Measurements from ENCODE around the gene HOXA2.

HOXA2 gene

GRCh38 chr7:27138985-27139333, 36.5 kb upstream of the HOXA2 start:
- Histone ChIP-seq H3K36me3 (ENCODE audit: low read length) (no peaks in the 10 kb centered on the region), H3K27me3 (ENCODE audit: low read length) (no peaks in the 10 kb centered on the region), H2AFZ (ENCODE audit: low read depth, low read length, severe bottlenecking) (no peak overlapping the region), H3K4me3 (ENCODE audit: insufficient read depth, low read length, poor library complexity, severe bottlenecking) (no peak overlapping the region), H3K9me3 (ENCODE audit: insufficient read depth, low read length) (no peaks in the 10 kb centered on the region), H3K4me2 (ENCODE audit: low read depth, low read length, poor library complexity, severe bottlenecking) (no peak overlapping the region), H3F3A (ENCODE audit: insufficient read depth) (no peaks in the 10 kb centered on the region), H4K20me1 (ENCODE audit: low read depth, low read length) (no peaks in the 10 kb centered on the region), H3K9ac (ENCODE audit: low read length) (no peak overlapping the region), H3K79me2 (ENCODE audit: insufficient read depth, low read length) (no peaks in the 10 kb centered on the region), H3K27ac (ENCODE audit: low read depth, low read length) (no peak overlapping the region), H3K9me2 (replicated peaks; ENCODE audit: insufficient read depth, low read length) (no peaks in the 10 kb centered on the region)
- TF ChIP-seq CTCF (IDR thresholded peaks at IDR 0.05; ENCODE audit: insufficient read depth, low read length, poor library complexity, severe bottlenecking) (no peak), EZH2phosphoT487 (conservative IDR thresholded peaks at IDR 0.05; ENCODE audit: low read length) (no peak)

GRCh38 chr7:27138472-27138871, 36.0 kb upstream of the HOXA2 start:
- Histone ChIP-seq H3K4me3 (ENCODE audit: insufficient read depth, low read length, poor library complexity, severe bottlenecking) (no peak overlapping the region), H3K9me3 (ENCODE audit: insufficient read depth, low read length) (no peaks in the 10 kb centered on the region), H3K9me2 (replicated peaks; ENCODE audit: insufficient read depth, low read length) (no peaks in the 10 kb centered on the region), H3K9ac (ENCODE audit: low read length) (no peak overlapping the region), H3K27ac (ENCODE audit: low read depth, low read length) (no peak overlapping the region), H3K4me2 (ENCODE audit: low read depth, low read length, poor library complexity, severe bottlenecking) (no peak overlapping the region), H4K20me1 (ENCODE audit: low read depth, low read length) (no peaks in the 10 kb centered on the region), H3K79me2 (ENCODE audit: insufficient read depth, low read length) (no peaks in the 10 kb centered on the region), H3K27me3 (ENCODE audit: low read length) (no peaks in the 10 kb centered on the region), H3K36me3 (ENCODE audit: low read length) (no peaks in the 10 kb centered on the region), H3F3A (ENCODE audit: insufficient read depth) (no peaks in the 10 kb centered on the region), H2AFZ (ENCODE audit: low read depth, low read length, severe bottlenecking) (no peak overlapping the region)
- TF ChIP-seq EZH2phosphoT487 (conservative IDR thresholded peaks at IDR 0.05; ENCODE audit: low read length): no peak
- TF ChIP-seq CTCF (IDR thresholded peaks at IDR 0.05; ENCODE audit: insufficient read depth, low read length, poor library complexity, severe bottlenecking): no peak

GRCh38 chr7:27137640-27138315, 35.3 kb upstream of the HOXA2 start:
- no peaks in the 10 kb centered on the region for H3K79me2 ChIP-seq (ENCODE audit: insufficient read depth, low read length)
- H3F3A ChIP-seq (ENCODE audit: insufficient read depth): no peaks in the 10 kb centered on the region; the same call in 1 of the 2 replicates
- H4K20me1 ChIP-seq (ENCODE audit: low read depth, low read length): no peaks in the 10 kb centered on the region
- no peaks in the 10 kb centered on the region for H3K36me3 ChIP-seq (ENCODE audit: low read length)
- H3K27me3 ChIP-seq (ENCODE audit: low read length): no peaks in the 10 kb centered on the region
- no peak overlapping the region for H3K9ac ChIP-seq (ENCODE audit: low read length)
- H2AFZ ChIP-seq (ENCODE audit: low read depth, low read length, severe bottlenecking): no peak overlapping the region
- TF ChIP-seq CTCF (IDR thresholded peaks at IDR 0.05; ENCODE audit: insufficient read depth, low read length, poor library complexity, severe bottlenecking) (no peak), EZH2phosphoT487 (conservative IDR thresholded peaks at IDR 0.05; ENCODE audit: low read length) (no peak)
- H3K4me3 ChIP-seq (ENCODE audit: insufficient read depth, low read length, poor library complexity, severe bottlenecking): no peak overlapping the region
- H3K9me2 ChIP-seq (replicated peaks; ENCODE audit: insufficient read depth, low read length): no peaks in the 10 kb centered on the region
- H3K9me3 ChIP-seq (ENCODE audit: insufficient read depth, low read length): no peaks in the 10 kb centered on the region
- H3K4me2 ChIP-seq (ENCODE audit: low read depth, low read length, poor library complexity, severe bottlenecking): no peak overlapping the region
- no peak overlapping the region for H3K27ac ChIP-seq (ENCODE audit: low read depth, low read length)

Data from SU-DHL-6 (cell line).